NK-92 (cell line): Measurements from ENCODE around the gene CADM2.

Experiments
- DNase-seq: peaks from one replicate; lab custom pipeline; 2025; ENCODE audit not compliant: unreplicated experiment; lab: John Stamatoyannopoulos, UW

Gene CADM2

DNA sequence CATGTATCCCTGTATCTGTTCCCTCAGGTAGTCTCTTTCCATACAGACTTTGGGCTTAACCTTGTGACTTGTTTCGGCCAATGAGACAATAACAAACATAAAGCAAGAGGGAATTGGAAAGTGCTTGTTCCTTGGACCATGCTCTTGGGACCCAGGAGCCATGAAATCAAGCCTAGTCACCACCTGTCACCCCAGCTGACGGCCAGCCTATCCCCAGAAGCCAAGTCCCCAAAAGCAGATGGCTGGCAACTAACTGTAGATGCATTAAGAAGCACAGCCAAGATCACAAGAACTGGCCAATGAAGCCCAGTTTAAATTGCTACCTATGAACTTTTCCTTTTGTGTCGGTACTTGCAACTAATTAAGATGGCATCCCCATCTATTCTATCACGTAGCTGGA, 822.0 kb downstream of the CADM2 start:
- no peak for DNase-seq

DNA sequence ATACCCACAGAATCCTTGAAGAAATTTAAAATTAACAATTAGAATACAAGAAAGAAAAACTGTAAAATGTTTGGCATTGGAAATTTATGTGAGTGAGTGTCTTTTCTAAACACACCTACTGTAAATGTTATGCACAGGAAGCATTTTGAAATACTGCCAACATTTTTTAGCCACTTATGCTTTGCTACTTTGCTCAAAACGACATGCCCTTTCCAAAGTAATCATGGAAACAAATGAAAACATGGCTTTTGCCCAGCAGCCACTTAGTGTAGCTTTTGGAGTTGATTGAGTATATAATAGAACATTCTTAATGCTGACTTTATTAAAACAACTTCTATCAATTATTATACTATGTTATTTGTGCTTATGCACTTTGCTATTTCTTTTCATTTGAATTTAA, 823.0 kb downstream of the CADM2 start:
- no peak for DNase-seq

DNA sequence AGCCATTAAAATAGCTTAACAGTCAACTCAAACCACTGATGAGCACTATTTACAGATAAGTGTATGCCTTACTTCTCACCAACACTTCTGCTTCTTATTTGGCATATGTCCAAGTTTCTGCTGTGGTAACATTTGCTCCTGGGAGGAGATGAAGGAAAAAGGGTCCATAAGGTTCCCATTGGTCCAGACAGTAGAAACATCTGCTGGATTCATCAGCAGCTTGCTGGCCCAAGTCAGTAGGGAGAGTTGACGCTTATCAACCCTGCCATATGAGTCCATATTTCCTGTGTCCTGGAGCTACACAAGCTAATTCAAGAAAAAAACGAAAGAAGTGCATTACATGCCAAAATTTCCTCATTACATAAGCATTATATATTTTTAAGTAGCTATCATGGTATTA, 824.5 kb downstream of the CADM2 start:
- DNase-seq = no peak

DNA sequence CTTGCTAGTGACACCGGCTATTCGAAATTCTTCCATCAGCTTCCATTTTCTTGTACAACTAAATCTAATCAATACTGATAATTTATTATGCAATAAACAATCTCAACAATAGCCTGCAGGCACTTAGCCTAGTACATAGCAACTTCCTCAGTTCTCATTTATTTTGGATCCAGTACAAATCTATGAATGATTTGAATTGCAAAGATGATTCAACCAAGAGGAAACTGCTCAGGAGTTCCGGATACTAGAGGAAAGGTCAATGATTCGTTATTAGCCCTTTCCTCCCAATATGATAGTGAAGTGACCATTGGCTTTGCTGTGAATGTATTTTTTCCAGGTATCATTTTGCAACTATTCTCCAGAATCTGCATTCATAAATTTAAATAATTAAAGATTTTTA, 827.0 kb downstream of the CADM2 start:
- DNase-seq = no peak

DNA sequence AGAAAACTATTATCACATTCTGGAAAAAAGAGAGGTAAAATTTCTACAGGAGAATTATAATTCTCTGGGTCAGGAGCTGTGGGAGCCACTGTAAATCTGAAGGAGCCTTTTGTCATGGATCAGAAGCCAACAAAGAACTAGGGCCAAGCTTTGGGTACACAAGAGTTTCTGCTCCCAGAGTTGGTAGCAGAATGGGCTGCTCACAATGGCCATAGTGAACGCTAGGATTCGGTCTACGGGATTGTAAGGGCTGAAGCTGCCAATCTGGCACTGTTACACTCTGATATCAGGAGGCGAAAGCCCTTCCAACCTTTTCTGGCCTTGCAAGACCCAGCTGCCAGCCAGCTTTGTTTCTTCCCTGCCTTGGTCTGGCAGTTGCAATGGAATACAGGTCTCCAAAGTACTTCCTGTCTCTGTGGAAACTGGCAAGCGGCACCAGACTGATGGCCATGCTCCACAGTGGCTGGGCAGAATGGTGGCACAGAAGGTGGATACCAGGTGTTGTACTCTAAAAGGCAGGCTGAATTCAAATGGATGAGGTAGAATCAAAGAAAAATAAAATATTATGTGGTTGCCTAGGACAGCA, 831.7 kb downstream of the CADM2 start:
- no peak for DNase-seq

DNA sequence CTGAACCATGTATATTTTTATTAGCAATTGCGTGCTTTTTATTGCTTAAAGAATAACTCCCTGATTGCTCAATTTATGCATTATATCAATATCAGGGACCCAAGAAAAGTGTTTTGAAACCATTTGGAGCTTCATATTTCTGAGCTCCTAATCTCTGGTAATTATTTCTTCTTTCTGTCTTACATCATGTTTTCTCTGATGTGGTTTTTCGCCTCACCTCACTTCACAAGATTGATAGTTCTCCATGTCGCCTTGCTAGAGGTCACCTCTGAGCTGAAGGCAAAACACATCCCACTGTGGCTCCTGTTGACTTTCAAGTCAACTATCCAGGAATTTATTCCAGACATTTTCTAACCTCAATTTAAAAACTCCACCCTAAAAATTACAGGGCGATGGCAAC, 837.4 kb downstream of the CADM2 start:
- DNase-seq = no peak

DNA sequence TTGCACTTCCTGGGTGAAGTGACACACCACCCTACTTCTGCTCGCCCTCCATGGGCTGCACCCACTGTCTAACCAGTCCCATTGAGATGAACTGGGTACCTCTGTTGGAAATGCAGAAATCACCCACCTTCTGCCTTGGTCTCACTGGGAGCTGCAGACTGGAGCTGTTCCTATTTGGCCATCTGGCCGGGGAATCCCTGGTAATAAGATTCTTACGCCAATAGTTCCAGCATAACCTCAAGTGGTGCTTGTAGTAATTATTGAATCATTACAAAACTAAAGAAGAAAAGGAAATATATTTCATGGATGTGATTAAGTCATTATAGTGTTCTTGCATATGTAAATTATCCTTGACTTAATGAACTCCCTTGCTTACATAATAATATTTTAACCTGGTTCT, 841.9 kb downstream of the CADM2 start:
- no peak for DNase-seq

DNA sequence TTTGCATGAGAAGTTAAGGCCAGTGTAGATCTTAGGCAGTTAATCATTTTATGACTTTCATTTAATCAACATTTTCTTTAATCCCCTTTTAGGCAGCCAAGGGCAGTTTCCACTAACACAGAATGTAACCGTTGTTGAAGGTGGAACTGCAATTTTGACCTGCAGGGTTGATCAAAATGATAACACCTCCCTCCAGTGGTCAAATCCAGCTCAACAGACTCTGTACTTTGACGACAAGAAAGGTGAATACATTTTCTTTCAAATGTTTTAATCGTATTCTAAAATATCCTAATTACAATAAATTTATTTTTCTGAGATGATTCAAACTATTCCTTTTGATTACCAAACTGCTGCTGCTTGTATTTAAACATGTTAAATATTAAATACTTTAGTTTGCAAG, 843.2 kb downstream of the CADM2 start:
- DNase-seq = no peak

DNA sequence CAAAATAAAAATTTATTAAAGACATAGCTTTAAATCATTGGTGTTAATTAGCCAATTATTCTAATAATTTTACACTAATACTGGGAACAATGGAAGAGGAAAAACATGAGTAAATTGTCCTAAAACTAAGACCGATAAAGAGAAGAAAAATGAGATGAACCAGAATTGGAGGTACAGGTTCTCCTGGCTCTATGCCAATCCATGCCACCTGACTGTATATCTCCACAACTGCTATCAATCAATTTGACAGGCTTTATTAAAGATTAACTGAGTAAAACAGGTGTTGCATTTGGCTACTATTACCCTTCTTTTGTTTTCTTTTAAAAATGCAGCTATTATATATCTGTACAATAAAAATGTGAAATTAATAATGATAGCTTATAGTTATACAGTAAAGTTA, 850.0 kb downstream of the CADM2 start:
- DNase-seq = no peak

DNA sequence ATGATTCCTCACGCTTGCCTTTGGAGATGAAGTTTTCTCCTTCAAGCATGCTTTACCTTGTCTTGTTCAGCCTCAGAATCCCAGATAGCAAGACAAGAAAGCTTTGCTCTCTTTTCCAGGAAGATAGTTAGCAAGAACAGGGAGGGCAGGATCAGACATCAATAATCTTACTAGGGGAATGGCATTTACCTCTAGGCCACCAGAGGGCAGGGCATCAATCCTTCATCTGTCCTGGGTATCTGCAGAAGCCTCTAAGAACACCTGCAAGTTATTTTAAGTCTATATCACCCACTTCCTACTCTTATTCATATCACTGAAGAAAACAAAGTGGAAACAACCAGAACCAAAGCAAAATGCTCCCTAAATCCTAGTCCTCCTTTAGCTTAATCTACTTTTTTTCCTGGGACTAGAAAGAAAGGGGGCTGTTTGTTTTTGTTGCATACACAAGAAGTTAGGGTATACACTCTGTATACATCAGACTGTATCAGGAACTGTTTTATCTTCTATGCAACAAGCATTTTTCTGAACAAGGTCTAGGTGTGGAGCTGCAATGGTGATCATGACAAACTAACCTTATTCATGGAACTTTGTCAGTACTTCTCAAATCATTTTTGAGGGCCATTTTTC, 862.5 kb downstream of the CADM2 start:
- DNase-seq = no peak

DNA sequence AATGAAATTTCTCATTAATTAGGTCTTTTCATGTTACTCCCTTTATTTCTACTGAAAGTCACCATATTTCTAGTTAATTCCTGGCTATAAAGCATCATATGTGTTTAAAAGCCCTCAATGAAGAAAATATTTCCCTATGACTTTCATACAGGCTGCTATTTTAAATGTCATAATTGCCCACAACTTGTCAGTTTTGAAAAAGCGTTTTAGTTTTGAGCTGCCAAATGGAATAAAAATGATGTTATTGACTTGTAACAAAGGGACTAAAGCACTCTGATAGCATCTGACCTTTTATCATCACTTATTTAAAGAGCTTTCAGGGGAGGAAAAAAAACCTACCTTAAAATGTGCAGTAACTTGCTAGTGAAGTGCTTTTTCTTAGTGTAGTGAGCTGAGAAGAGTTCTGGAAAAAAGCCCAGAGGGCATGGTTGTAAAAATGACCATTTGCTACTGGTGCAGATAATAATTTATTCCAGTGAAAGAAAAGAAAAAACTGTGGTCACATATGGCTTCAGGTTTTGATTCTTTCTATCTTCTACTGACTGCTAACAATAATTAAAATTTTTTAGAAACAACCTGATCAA, 877.2 kb downstream of the CADM2 start:
- no peak for DNase-seq

DNA sequence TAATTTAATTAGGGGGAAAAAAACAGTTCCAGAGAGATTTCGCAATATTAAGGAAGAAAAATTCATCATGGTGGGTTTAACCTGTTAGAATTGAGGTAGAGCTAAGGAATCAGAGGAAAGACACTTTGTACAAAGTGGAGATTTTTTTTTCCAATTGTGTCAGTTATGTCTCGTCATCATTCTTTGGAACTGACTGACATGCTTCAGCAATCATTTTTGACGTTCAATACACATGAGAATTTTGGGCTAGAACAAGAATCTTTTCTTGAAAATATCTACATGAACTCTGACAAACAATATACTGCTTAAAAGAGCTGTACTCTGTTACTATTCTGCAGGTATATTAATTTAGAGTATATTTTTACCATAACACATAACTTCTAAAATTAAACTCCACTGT, 878.6 kb downstream of the CADM2 start:
- no peak for DNase-seq

DNA sequence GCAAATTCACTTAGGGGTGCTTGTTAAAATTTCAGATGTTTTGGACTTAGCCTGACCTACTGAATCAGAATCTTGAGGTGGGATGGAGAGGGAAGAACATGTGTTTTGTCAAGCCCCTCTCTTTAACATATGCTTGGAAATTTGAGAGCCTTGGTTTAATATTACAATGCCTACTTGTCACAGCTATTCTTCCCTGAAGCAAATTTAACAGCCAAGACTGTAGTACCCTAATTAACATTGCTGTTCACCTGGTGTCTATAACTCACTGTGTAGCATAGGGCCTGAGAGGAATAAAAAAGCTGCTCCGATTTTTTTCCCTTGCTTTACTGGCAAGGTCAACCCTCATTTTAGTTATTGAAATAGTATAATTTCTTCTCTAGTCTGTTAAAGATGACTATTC, 880.1 kb downstream of the CADM2 start:
- DNase-seq = no peak

DNA sequence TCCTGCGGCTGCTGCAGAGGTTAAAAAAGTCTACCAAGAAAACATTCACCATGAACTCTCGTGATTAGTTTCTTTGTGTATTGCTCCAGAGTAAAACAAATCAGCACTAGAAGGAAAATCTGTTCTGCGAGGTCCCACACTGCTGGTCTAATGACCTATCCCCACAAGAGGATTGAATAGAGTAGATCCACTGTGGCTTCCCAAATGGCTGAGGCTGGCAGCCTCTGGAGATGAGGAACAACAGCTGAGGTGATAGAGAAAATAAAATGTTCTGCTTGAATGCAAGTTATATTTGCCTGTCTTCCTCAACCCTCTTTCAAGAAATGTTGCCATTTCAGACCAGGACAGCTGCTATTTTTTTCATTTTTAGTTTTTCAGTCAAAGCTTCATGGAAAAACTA, 883.3 kb downstream of the CADM2 start:
- DNase-seq = no peak

DNA sequence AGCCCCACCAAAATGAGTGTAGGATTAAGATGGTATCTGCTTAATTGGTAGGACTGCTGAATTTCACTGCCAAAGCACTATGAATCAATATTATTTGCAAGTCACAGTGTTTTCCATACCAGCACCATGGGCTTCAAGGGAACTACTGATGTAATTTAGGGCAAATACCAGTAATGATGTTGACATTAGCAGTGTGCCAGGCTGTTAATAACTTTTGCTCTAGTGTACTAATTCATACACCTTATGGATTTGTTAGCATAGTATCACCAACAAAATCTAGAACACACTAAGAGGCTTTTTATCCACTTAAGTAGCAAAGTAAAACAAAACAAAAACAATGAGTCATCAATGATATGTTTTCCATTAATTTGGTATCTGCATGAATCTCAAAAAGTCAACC, 888.2 kb downstream of the CADM2 start:
- DNase-seq = no peak

DNA sequence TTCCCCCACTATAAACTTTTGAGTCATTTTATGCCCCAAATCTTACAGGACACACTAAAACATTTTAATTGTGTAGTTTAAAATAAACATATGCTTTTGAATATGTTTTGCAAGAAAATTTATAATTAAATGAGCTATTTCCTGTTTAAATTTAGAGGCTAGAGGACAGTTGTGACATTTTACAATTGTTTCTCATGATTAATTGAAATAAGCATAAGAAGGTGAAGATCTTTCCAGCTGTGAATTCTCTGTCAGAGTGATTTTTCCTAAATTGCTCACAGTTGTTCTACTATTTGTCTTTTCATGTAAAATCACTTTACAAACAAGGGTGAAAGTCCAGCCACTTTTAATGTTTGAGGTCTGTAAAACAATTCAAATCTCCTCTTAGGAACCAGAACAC, 892.3 kb downstream of the CADM2 start:
- no peak for DNase-seq

DNA sequence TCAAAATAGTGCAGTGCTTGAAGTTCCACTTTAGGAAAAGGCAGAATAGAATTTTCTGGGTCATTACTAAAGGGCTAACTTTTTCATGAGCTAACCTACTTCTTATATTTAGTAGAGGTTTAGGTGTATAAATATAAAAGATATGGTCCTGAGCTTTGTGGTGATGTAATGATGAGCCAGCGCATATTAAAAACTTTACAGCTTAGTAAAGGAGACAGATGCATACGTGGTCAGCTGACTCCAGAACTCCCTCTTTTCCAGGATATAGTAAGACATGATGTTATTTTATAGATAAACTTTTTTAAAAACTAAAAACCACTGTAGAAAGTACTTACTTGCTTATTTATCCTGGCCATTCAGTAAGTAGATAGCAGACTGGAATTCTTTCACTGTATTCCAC, 895.0 kb downstream of the CADM2 start:
- DNase-seq = no peak

DNA sequence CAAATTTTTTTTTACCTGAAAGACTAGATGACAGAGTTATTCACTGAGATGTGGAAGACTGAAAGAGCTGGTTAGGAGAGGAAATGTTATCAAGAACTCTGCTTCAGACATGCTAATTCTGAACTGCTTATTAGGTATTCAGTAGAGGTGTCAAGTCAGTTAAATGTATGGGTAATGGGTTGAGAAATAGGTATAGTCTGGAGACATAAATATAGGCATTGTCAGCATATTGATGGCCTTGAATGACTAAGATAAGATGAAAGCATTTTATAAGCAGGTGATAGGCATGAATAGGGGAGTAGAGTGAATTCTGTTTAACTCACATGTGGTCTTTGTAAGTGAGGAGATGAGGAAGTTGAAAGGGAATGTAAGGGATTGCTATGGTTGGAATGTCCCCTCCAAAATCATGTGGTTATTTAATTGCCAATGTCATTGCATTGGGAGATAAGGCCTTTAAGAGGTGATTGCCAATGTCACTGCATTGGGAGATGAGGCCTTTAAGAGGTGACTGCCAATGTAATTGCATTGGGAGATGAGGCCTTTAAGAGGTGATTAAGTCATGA, 904.2 kb downstream of the CADM2 start:
- no peak for DNase-seq

DNA sequence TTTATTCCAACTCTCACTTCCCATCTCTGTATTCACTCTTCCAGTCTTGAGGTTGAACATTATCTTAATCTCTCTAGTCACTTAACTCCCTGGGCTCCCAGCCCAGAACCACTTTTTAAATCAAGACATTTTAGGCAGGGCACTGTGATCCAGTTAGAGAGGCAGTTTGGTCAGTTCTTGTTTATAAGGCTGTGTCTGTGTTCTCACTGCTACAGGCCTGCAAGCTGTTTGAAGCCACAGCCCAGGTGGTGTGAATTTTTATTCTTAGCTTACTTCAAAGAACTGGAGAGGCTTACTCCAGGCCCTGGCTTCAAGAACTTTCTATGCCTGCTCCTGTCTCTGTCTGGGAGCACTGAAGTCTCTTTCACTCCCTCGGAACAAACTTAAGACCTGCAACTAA, 906.1 kb downstream of the CADM2 start:
- DNase-seq = no peak

DNA sequence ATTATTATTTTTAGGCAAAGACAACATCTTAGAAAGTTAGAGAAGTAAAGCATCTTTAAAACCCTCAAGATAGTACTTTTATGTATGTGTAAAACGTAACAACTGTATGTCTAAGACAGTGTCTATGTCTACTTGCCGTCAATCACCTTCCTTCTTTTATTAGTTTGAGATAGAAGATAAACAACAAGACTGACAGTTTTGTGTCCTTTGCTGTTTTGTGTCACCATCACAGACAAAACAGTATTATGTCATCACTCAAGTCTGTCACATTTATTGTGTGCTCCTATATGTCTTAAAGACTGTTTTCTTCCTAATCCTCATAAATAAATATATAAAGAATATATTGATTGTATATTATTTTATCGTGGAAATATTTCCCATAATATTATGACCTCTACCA, 908.3 kb downstream of the CADM2 start:
- DNase-seq = no peak

DNA sequence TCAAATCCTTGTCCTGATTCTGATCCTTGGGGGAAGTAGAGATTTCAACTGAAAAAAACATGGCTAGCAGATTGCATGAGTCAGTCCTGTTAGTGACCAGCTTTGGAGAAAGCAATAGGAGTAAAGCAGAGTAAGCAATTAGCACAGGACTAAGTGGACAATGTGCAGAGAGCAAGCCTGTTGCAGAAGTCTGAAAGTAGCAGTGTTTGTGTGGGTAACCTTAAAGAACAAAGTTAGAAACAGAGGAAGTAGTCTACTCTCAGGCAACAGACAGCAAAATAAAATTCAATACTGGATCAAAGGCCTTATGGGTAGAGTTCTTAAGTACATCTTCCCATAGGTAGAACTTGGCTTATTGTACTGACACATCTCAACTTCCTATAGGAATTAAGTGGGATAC, 916.8 kb downstream of the CADM2 start:
- no peak for DNase-seq

DNA sequence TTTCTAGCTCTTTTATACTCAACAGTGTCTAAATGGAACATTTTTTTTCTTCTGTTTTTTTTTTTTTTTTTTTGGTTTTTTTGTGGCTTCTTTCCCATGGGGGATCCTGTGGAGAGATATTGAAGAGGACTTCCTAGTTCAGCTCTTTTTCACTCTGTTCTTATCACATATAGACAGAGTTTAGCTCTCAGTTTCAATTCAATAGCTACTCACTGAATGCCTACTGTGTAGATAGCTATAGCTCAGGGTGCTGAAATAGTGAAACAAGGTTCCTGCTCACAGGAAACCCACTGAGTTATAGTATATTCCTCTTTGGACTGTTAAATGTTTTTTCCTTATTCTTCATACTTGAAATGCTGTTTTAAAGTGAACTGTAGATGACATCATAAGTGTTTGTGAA, 918.8 kb downstream of the CADM2 start:
- no peak for DNase-seq
